HG03039 (cell line): ENCODE results near the gene TMEM231.
A peak's percentile ranks its signal among the peaks of the same experiment; 100 is the strongest.
"Not testable (repeated sequence)": the region's sequence is repeated elsewhere in the genome, so short reads cannot be mapped to it uniquely, and the experiment has no call there.

Experiments
- ATAC-seq: cut with Tn5 transposase; IDR thresholded peaks from one replicate; pipeline ENCODE4 v1.9.1; 2021; ENCODE audit warnings: mild to moderate bottlenecking, moderate library complexity; ENCODE audit not compliant: unreplicated experiment

Gene TMEM231

DNA sequence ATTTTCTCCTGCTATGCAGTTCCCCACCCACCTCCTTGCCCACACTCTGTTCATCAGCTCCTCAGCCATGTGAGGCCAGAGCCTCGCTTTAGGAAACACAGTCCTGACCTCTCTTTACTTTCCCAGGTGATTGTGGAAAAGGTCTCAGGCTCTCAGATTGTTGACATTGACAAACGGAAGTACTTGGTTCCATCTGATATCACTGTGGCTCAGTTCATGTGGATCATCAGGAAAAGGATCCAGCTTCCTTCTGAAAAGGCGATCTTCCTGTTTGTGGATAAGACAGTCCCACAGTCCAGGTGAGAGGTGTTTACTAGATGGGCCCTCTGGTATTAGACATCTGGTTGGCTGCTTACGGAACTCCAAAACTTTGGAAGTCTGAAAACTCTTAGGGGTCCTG, 11.9 kb upstream of the TMEM231 start:
- ATAC-seq: no peak

DNA sequence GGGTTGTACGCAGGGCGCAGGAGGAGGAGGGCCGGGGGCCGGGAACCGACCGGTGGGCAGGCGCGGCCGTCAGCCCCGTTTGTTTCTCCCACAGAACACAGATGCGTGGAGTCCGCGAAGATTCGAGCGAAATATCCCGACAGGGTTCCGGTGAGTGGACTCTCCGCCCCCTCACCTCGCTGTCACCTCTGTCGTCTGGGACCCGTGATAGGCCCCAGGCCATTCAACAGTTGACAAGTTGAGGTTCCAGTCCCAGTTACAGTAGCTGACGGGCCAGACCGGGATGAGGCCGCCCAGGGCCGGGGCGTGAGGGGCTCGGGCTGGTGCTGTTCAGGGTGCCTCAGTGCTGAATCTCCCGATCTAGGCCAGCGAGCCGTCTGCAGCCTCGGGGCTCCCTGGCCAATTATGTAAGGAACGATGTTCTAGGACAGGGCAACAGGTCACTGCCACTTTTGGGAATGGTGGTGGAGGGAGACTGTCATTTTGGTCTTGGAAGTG, 10.8 kb upstream of the TMEM231 start:
- peak; percentile 6 for ATAC-seq

DNA sequence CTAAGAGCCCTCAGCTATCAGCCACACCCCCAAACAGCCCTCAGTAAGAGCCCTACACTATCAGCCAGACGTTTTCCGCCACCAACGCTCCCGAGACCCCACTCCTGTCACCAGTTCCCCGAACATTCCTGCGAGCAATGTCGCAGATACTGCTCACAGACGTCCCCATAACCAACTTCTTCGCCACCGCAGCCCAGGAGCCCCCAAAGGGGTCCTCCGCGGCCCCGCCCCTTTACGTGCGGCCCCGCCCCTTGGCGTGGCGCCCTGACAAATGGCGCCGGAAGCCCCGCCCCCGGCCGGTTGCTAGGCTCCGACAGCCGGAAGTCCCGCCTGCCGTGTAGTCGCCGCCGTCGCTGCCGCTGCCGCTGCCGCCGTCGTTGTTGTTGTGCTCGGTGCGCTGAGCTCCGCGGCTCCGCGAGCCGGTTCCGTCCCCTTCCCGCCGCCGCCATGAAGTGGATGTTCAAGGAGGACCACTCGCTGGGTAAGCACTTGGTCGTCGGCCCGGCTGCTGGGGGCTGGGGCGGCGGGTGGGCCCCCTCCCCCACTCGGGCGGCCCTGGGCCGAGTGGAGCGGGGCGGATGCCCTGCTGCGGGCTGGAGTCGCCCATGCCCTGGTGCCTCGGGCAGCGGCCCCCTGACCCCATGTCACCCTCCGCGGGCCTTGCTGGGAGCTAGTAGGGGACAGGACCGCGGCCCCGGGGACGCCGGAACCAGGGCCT, 10.1 kb upstream of the TMEM231 start, which contains the start of gene GABARAPL2:
Gene GABARAPL2 (plus strand): TSS at position 340 of the 718 bp plus-strand sequence. CDS start 108 bp downstream, at position 448.
- ATAC-seq: peak; percentile 62

DNA sequence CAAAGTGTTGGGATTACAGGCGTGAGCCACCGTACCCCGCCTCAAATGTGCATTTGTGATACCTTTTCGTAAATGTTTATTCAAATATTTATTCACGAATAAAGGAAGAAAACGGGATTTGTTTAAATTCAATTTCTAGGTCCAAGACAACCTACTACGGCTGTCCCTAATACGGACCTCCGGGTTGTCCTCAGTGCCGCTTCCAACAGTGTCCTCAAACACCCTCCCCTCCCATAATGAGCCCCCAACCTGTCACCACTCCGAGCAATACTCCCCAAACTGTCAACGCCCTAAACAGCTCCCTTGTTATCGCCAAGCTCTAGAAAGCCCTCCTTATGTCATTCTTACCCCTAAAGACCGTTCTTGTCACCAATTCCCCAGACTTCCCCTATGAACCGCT, 9.6 kb upstream of the TMEM231 start:
- ATAC-seq: no peak

DNA sequence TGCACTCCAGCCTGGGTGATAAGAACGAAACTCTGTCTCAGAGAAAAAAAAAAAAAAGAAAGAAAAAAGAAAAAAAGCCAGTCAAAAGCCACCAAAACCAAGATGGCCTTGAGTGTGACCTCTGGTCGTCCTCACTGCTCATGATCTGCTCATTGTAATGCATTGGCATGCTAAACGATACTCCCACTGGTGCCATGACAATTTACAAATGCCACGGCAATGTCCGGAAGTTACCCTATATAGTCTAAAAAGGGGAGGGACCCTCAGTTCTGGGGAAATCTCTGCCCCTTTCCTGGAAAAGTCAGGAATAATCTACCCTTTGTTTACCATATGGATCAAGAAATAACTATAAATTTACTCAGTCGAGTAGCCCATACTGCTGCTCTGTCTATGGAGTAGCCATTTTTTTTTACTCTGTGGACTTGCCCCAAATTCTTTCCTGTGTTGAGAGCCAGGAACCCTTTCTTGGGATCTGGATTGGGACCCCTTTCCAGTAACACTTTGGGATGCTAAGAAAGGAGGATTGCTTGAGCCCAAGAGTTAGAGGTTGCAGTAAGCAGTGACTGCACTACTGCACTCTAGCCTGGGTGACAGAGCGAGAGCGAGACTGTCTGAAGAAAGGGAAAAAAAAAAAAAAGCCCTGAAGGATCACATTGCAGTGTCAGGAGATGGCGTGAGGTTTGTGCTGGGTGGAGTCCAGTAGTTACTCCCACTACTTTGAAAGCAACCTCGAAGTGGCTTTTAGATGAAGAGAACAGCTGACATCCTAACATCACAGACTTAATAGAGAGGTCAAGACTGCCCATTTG, 3.7 kb upstream of the TMEM231 start:
- no peak for ATAC-seq

DNA sequence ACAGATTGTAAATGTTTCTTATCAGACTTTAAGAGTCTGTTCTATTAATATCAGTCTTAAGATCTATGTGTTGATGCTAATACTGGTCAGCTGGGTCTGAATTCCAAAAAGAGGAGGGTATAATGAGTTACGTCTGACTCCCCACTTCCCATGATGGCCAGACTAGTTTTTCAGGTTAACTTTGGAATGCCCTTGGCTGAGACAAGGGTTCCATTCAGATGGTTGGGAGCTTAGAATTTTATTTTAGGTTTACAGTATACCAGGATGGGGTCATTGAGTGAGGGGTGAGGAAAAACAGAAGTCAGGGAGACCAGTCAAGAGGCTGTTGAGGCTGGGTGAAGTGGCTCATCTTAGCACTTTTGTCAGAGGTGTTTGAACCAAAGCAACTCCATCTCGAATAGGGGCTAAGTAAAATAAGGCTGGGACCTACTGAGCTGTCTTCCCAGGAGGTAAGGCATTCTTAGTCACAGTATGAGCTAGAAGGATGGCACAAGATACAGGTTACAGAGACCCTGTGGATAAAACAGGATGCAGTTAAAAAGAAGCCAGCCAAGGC, 2.9 kb upstream of the TMEM231 start:
- ATAC-seq: no peak

DNA sequence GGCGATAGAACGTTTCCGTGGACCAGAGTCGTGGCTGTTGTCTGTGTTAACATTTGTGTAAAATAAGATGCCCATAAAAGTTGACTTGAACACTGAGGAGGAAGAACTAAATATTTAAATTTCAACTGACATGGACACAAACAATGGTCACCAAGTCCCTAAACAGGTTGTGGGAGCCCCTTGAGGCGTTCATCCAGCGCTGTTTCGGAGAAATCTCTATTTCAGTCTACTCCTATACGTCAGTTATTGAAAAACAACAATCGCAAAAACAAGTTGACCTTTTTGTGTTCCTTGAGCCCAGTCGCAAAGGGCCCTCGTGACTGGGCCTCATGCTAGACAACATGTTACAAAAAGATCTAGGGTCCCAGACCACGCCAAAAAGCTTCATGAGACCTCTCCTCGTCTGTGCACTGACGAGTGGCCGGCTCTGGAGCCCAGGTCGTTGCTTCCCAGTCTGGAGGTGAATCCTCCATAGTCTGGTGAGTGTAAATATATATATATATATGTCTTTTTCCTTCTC, 439 bp upstream of the TMEM231 start:
- ATAC-seq: no peak

DNA sequence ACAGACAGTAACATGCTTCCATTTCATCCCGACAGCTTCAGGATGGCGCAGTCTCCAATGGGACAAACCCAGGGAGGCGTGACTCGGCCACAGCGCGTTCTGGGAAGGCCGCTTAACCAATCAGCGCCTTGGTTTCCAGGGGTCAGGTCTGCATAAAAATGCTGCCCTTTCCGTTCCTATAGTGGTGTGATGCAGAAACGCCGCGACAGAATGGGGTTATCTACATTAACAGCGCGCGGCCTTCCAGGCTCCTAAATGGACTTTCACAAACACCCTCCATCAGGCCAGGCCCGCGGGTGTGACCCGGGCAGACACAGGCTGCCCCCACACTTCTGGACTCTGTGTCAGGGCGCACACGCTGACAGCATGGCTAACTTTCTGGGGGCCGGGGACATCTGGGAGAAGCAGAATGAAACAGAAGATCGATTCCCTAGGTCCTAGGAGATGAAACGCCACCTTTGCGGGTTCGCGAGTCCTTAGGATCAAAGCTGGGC, 792 bp downstream of the TMEM231 start:
- peak; percentile 26 for ATAC-seq

DNA sequence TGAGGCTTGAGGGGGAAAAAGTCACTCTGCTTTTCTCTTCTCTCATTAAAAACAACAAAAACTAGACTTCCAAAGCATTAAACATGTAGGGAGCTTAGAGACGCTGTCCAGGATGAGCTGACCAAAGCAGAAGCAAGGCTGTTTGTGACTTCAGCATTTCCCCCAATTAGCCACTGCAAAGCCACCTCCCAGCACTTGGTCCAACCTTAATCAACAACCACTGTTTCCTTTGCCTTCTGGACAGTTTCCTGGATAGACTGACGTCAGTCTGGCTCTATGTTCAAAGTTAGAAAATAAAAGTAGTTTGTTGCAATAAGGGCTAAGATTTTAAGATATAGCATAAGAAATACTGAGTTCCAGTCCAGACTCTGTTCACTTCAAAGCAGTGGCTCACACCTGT, 3.1 kb downstream of the TMEM231 start:
- ATAC-seq: no peak

DNA sequence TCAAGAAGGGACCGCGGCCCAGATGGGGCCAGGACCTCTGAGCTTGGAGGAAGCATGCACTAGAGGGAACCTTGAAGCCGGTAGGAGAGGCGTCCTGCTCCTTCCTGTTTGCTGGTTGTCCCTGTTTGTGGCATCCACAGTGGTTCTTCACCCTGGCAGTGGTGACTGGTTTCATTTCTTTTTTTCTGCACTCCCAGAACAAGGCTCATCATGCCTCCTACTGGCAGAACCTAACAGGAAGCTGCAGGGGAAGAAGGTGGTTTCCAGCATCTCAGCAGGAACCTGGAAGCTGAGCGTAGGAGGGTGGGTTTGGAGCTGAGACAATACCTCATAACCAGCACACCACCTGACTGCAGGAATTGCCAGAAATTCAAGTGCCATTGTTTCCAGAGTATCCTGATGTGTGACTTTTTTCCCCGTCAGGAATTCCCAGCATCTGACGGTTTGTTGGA, 5.8 kb downstream of the TMEM231 start:
- ATAC-seq: peak; percentile 70

DNA sequence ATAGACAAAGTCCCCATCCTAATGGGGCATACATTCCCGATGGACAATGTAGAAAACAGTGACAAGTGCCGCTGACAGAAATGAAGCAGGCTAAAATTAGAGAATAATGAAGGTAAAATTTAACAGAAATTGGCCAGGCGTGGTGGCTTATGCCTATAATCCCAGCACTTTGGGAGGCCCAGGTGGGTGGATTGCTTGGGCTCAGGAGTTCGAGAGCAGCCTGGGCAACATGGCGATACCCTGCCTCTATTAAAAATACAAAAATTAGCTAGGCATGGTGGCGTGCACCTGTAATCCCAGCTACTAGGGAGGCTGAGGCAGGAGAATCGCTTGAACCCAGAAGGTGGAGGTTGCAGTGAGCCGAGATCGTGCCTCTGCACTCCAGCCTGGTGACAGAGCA, 7.6 kb downstream of the TMEM231 start:
- not testable (repeated sequence) for ATAC-seq

DNA sequence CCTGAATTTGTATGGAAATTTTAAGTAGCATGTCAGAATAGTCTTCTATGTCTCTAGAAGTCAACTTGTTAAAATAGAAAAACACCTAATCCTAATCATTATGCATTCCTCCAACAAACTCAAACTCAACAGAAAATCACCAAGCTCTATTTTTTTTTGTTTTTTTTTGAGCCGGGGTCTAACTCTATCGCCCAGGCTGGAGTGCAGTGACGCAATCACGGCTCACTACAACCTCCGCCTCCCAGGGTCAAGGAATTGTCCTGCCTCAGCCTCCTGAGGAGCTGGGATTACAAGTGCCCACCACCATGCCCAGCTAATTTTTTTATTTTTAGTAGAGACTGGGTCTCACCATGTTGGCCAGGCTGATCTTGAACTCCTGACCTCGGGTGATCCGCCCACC, 9.8 kb downstream of the TMEM231 start:
- no peak for ATAC-seq

DNA sequence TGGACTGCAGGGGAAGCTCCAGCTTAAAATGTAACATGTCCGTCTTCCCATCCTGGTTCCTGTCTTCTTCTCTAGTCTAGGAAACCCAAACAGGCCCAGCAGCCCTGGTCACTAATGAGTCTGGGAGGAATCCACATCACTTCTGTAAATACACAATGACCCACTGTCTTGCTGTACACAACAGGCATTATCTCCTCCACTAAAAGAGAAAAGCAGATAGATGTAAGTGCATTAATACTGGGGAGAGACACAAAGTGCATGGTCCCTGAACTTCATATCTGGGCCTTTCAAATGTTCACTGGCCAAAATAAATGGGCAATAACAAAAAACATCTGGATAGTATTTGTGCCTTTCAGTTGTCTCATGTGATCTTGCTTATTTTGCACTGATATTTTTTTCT, 10.2 kb downstream of the TMEM231 start:
- ATAC-seq: not testable (repeated sequence)

DNA sequence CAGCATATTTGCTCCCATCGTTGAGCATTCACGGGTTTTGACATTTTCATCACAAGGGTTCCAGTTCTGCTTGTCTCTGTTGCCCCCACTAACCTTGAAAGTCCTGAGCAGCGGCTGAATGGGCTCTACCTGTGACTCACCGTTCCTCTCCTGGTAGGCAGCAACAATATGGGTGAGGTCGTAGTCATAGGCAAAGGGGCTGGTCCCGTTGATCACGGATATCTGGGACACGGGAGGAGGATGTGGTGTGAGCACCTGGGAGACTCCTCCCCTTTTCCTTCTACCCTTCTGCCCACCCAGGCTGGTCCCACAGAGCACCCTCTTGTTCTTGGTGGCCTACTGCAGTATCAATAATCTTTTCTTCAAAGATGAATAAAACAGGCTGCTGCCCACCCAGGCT, 13.6 kb downstream of the TMEM231 start:
- not testable (repeated sequence) for ATAC-seq

DNA sequence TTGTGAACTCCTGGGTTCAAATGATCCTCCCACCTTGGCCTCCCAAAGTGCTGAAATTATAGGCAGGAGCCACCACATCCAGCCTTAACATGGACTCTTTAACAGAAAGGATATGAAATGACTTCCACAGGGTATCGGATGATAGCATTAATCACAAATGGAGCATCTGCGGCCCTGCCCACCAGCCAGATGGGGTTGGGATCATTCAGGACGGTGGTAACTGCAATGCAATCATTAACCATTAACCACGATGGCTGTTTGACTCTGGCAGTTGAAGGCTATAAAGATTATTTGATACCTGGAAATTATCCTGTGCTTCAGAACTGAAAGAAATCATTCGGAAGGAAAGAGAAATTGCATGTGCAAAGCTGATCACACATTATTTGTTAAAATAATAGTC, 14.8 kb downstream of the TMEM231 start:
- no peak for ATAC-seq

DNA sequence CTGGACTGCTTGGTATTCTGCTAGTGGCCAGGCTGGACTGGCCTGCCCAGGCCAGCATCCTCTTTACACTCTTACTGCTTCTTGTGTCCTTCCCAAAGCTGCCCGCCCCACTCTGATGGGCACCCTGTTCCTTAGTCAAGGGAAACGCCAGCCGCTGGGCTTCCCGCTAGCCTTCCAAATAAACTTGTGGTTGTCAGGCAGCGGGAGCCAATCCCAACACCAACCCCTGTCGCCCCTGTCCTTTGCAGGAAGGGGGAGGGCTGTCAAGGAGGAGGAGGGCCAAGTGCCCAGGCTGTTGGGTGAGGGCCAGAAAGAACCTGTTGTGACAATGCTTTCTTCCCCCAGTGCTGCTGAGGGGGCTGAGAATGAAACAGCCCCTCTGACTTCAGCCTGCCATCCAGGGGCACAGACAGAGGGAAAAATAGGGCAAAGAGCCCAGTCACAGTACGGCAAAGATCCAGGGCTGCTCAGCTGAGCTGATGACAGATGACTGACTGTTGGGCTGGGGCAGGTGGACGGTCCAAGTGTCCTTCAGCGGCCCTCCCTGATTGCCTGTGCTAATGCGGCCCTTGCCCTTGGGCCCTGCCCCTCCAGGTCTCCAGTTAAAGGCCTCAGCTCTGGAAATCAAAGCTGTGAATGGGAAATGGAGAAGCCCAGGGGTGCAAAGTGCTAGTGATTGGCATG, 17.0 kb downstream of the TMEM231 start:
- not testable (repeated sequence) for ATAC-seq

DNA sequence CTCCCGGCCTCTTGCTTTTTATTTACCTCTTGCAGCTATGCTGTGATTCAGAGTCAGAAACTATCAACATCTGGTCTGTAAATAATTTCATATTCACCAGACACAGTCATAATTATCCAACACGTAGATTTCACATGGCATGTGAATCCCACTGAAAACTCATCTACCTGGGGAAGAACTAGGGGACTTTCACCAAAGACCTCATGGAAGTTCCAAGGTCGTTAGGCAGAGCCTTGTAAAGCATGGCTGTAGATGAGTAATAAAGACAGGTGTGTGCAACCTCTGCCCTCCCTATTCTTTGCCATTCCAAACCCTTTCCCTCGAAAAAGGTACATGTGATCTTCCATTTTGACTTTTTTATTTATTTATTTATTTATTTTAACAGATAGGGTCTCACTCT, 18.3 kb downstream of the TMEM231 start:
- ATAC-seq: no peak

DNA sequence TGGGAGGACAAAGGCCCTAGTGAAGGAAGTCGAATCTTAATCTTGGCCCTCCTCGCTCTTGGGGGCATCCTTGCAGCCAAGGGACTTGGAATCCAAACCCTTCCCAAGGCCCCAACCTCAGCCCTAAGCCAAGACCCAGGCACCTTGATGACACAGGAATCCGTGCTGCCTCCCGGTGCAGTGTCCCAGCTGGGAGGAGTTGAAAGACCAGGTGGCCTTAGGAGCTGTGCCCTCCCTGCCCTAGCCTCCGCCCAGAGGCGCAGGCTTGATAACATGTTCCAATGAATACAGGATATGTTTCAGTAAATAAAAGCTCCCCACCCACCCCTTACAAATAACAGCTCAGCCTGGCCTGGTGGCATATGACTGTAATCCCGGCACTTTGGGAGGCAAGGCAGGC, 20.2 kb downstream of the TMEM231 start, which contains the start of gene CHST5:
Gene CHST5 (minus strand): TSS at position 208 of the 400 bp plus-strand sequence. CDS start 5,724 bp downstream, outside the sequence.
- no peak for ATAC-seq

DNA sequence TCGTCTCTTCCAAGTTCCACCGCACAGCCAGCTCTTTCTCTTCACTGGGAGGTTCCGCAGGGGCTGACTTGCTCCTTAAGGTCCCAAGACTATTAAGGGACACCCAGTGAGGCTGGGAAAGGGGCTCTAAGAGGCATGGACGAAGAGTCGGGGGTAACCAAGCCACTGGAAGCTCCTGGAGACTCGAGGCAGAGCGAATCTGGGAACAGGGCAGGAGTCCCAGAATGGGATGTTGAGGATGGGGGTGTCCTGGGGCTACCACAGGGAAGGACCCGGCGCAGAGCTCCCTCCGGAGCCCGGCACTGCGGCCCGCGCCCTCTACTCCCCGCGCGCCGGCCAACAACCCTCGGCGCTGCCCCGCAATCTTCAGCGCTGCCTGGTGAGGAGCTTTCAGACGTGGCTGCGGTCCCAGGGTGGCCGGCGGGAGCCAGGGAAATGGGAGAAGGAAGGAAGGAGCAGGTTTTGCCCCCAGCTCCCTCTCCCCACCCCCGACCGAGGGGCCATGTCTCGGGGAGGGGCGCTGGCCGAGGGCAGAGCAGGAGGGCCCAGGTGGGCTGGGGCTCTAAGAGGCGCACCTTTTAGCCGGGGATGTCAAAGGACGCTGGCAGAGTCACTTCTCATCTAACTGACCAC, 20.7 kb downstream of the TMEM231 start:
- ATAC-seq: no peak
